ENCODE data around the gene CELSR1. TPM values are rescaled to one million over a fixed set of nuclear protein-coding genes. Genes with fewer than 3 reads are reported as not detected.
A peak's percentile ranks its signal among the peaks of the same experiment; 100 is the strongest.

The CELSR1 gene
- total and polyA plus RNA-seq, 10 donors, result 4.3 to 13.1 (median 8.4) TPM

DNA sequence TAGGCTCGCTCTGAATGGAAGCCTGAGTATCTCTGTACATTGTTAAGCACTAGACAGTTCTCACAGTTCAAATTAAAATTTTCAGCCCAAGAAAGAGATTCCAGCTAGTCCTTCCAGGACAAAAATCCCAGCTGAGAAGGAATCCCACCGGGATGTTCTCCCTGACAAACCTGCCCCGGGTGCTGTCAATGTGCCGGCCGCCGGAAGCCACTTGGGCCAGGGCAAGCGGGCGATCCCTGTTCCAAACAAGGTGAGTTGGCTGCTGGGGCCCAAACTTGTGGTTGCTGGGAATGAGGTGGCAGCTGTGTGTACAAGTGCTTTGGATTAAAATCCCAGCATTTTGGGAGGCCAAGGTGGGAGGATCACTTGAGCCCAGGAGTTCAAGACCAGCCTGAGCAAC is 225.4 kb downstream of the CELSR1 start:
- 95 to 100% (median 98%) methylated on average over 1 to 8 of the region's 8 CpGs for WGBS, 5 donors
- peak; percentile 50 for DNase-seq
- peaks cover 0 to 71% (median 0%) of the 10 kb centered on the region in 6 donors for H3K36me3 ChIP-seq
- no peaks in the 10 kb centered on the region for H3K9me3 ChIP-seq
- H3K4me3 ChIP-seq, result no peak overlapping the region
- no peak overlapping the region for H3K27ac ChIP-seq
- no peak for TF ChIP-seq POLR2A (IDR thresholded peaks at IDR 0.05)
- no peak for TF ChIP-seq CTCF (IDR thresholded peaks at IDR 0.05 in 8 of 11, conservative IDR thresholded peaks at IDR 0.05 in 3 of 11)
- no peak for TF ChIP-seq POLR2AphosphoS5 (IDR thresholded peaks at IDR 0.05)
- no peaks in the 10 kb centered on the region for H3K27me3 ChIP-seq (replicated peaks in 1 of 7)
- peaks cover 0 to 4% (median 0%) of the 10 kb centered on the region in 6 donors for H3K4me1 ChIP-seq
- intact Hi-C loops (cut with DNase I; ENCODE audit: low total_unique reads), result loop anchor here (2.0 kb wide), 1 partner anchor 189 kb away; no protein-coding TSS in a partner anchor

Other genes with a start within 250 kb of the CELSR1 start
- gene GTSE1, start 240.8 kb downstream of the CELSR1 start, total RNA-seq, result 1 to 10 TPM; 1.3 to 5.2 (median 3.2) TPM
- gene GTSE1, start 240.8 kb downstream of the CELSR1 start, polyA plus RNA-seq, result 1 to 10 TPM; 1.3 to 4.9 (median 2.8) TPM
- gene TRMU, start 201.9 kb downstream of the CELSR1 start, total RNA-seq, result 10 to 100 TPM; 43.1 to 59.6 (median 49.8) TPM
- 10 to 100 TPM; 23.7 to 32.4 (median 25.0) TPM for gene TRMU, start 201.9 kb downstream of the CELSR1 start, polyA plus RNA-seq
- 10 to 100 TPM; 20.8 to 46.1 (median 33.1) TPM for gene GRAMD4, start 82.8 kb upstream of the CELSR1 start, total RNA-seq
- 10 to 100 TPM; 16.0 to 26.3 (median 21.5) TPM for gene GRAMD4, start 82.8 kb upstream of the CELSR1 start, polyA plus RNA-seq
- 10 to 100 TPM; 31.3 to 47.1 (median 40.6) TPM for gene CERK, start 200.6 kb upstream of the CELSR1 start, total RNA-seq
- gene CERK, start 200.6 kb upstream of the CELSR1 start, polyA plus RNA-seq, result 10 to 100 TPM; 13.7 to 17.1 (median 14.5) TPM
- 10 to 100 TPM; 40.1 to 66.9 (median 54.8) TPM for gene TBC1D22A, start 225.0 kb upstream of the CELSR1 start, total RNA-seq
- 10 to 100 TPM; 17.2 to 34.0 (median 25.9) TPM for gene TBC1D22A, start 225.0 kb upstream of the CELSR1 start, polyA plus RNA-seq

Data from spleen (tissue), 11 donors.